Colonic mucosa (tissue), 4 donors: ENCODE results near the gene CLIP4. TPM values are rescaled to one million over a fixed set of nuclear protein-coding genes. Genes with fewer than 3 reads are reported as not detected.

ENCODE experiments used
- DNase-seq: peaks from one replicate; pipeline ENCODE4 v3.0.0-alpha.2; 2020
- H3K27ac ChIP-seq: fragments of 200-600 bp; one replicate; pipeline ENCODE4 v1.8.0; 2021
- H3K27me3 ChIP-seq: fragments of 200-600 bp; one replicate; pipeline ENCODE4 v1.8.0; 2021
- H3K36me3 ChIP-seq: fragments of 200-600 bp; one replicate; pipeline ENCODE4 v1.8.0; 2021
- H3K4me1 ChIP-seq: fragments of 200-600 bp; one replicate; pipeline ENCODE4 v1.8.0; 2021; ENCODE audit warnings: mild to moderate bottlenecking
- H3K4me3 ChIP-seq: fragments of 200-600 bp; one replicate; pipeline ENCODE4 v1.8.0; 2021
- H3K9ac ChIP-seq, 2 donors: one replicate each; pipeline ENCODE4 v1.7.0; 2013; ENCODE audit warnings: control low read depth in 2 of 2, low read depth in 2 of 2, low read length in 2 of 2
- H3K9me3 ChIP-seq: fragments of 200-600 bp; one replicate; pipeline ENCODE4 v1.8.0; 2021
- CTCF ChIP-seq: fragments of 200-600 bp; IDR thresholded peaks from one replicate; pipeline ENCODE4 v1.8.0; 2022; ENCODE audit warnings: antibody characterized with exemption, mild to moderate bottlenecking
- intact Hi-C: fragments of 100-400 bp; cut with DNase I; formaldehyde crosslinking; loops from one replicate; pipeline ENCODE4 v1.14.1; 2022
- total RNA-seq, 2 donors: library from RNA; stranded (reverse); fragmentation: NEBNext Ultra II Directional in 1 of 2; extraction: Animal tissue kit (Norgen Biotek cat#: 25700) in 1 of 2; gene quantifications; one replicate each; pipeline ENCODE4 v1.2.1, GENCODE V29; 2021
- donor health status: healthy.
- donor health status: DM: no; HTN: no; CAD: no.
- donor health status: DM: no; HTN: no; CAD: no.

The CLIP4 gene
- total RNA-seq, 2 donors from 2014 or later: 2.1 to 7.7 TPM

- Histone ChIP-seq H3K4me1 (no peaks in the 10 kb centered on the region), H3K36me3 (no peaks in the 10 kb centered on the region), H3K4me3 (no peak overlapping the region), H3K9me3 (no peaks in the 10 kb centered on the region), H3K9ac (no peak overlapping the region), H3K27ac (no peak overlapping the region), H3K27me3 (no peaks in the 10 kb centered on the region)
- no peak for DNase-seq
- TF ChIP-seq CTCF: no peak
- intact Hi-C loops: no loop called here
Measured at GRCh38 chr2:29130295-29130694, 15.1 kb downstream of the CLIP4 start.

GRCh38 chr2:29134933-29135332, 19.7 kb downstream of the CLIP4 start:
- H3K9ac ChIP-seq: no peak overlapping the region
- no peak overlapping the region for H3K27ac ChIP-seq
- no peaks in the 10 kb centered on the region for H3K9me3 ChIP-seq
- H3K27me3 ChIP-seq: no peaks in the 10 kb centered on the region
- intact Hi-C loops: no loop called here
- no peak overlapping the region for H3K4me3 ChIP-seq
- no peaks in the 10 kb centered on the region for H3K36me3 ChIP-seq
- TF ChIP-seq CTCF: no peak
- no peaks in the 10 kb centered on the region for H3K4me1 ChIP-seq
- no peak for DNase-seq

- intact Hi-C loops: no loop called here
- no peak for TF ChIP-seq CTCF
- no peaks in the 10 kb centered on the region for H3K27me3 ChIP-seq
- no peaks in the 10 kb centered on the region for H3K9me3 ChIP-seq
- no peak overlapping the region for H3K9ac ChIP-seq
- H3K4me1 ChIP-seq: no peaks in the 10 kb centered on the region
- H3K4me3 ChIP-seq: no peak overlapping the region
- no peaks in the 10 kb centered on the region for H3K36me3 ChIP-seq
- no peak for DNase-seq
- no peak overlapping the region for H3K27ac ChIP-seq
Measured at GRCh38 chr2:29139152-29139551, 23.9 kb downstream of the CLIP4 start.

- H3K9ac ChIP-seq: no peak overlapping the region
- TF ChIP-seq CTCF: no peak
- H3K27me3 ChIP-seq: no peaks in the 10 kb centered on the region
- no peaks in the 10 kb centered on the region for H3K36me3 ChIP-seq
- no peaks in the 10 kb centered on the region for H3K9me3 ChIP-seq
- no peak overlapping the region for H3K27ac ChIP-seq
- H3K4me3 ChIP-seq: no peak overlapping the region
- H3K4me1 ChIP-seq: no peaks in the 10 kb centered on the region
- no peak for DNase-seq
- intact Hi-C loops: no loop called here
Measured at GRCh38 chr2:29139731-29140130, 24.5 kb downstream of the CLIP4 start.

GRCh38 chr2:29143657-29144056, 28.4 kb downstream of the CLIP4 start:
- Histone ChIP-seq H3K27me3 (no peaks in the 10 kb centered on the region), H3K27ac (no peak overlapping the region), H3K4me3 (no peak overlapping the region), H3K4me1 (no peaks in the 10 kb centered on the region), H3K9me3 (no peaks in the 10 kb centered on the region), H3K36me3 (no peaks in the 10 kb centered on the region), H3K9ac (no peak overlapping the region)
- DNase-seq: no peak
- intact Hi-C loops: no loop called here
- no peak for TF ChIP-seq CTCF

GRCh38 chr2:29146197-29146596, 31.0 kb downstream of the CLIP4 start:
- H3K9ac ChIP-seq: no peak overlapping the region
- H3K27ac ChIP-seq: no peak overlapping the region
- no peaks in the 10 kb centered on the region for H3K9me3 ChIP-seq
- DNase-seq: no peak
- H3K4me3 ChIP-seq: no peak overlapping the region
- no peaks in the 10 kb centered on the region for H3K27me3 ChIP-seq
- no peaks in the 10 kb centered on the region for H3K36me3 ChIP-seq
- TF ChIP-seq CTCF: no peak
- intact Hi-C loops: no loop called here
- H3K4me1 ChIP-seq: no peaks in the 10 kb centered on the region
